ENCODE results near the gene FCER2. TPM values are rescaled to one million over a fixed set of nuclear protein-coding genes. Genes with fewer than 3 reads are reported as not detected.

The FCER2 gene
- total RNA-seq, 1 experiment from 2014 or later = 0.15 TPM

DNA sequence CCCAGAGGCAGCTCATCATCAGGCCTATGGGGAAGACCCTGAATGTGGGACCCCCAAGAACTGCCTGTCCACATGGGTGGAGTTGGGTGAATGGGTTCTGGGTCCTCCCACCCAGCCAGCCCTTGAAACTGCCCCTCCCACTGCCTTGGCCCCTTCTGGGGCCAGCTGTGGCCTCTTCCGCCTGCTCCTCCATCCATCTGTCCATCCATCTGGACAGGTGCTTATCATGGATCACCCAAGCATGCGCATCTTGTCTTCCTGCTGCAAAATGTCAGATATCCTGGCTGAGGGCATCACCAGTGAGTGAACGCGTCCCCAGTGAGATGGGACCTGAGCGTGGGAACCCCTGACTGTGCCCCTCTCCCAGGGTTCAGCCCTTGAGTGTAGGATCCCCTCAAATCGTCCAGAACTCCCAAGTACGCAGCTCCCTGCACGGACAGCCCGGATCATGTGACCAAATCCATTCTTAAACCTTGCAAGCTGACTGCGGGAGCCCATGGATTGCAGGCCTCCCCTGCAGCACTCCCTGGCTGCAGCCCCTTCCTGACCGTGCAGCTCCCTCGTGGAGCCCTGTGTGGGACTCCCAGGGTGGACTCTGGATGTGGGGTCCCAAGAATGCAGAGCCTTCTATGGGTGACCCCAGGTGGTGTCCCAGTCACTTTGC lies 63.0 kb downstream of the FCER2 start:
- TF ChIP-seq, protein P1, sequence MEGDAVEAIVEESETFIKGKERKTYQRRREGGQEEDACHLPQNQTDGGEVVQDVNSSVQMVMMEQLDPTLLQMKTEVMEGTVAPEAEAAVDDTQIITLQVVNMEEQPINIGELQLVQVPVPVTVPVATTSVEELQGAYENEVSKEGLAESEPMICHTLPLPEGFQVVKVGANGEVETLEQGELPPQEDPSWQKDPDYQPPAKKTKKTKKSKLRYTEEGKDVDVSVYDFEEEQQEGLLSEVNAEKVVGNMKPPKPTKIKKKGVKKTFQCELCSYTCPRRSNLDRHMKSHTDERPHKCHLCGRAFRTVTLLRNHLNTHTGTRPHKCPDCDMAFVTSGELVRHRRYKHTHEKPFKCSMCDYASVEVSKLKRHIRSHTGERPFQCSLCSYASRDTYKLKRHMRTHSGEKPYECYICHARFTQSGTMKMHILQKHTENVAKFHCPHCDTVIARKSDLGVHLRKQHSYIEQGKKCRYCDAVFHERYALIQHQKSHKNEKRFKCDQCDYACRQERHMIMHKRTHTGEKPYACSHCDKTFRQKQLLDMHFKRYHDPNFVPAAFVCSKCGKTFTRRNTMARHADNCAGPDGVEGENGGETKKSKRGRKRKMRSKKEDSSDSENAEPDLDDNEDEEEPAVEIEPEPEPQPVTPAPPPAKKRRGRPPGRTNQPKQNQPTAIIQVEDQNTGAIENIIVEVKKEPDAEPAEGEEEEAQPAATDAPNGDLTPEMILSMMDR (IDR thresholded peaks at IDR 0.05) = no peak
- TF ChIP-seq TCF7L2 (IDR thresholded peaks at IDR 0.05; ENCODE audit: low read depth, low read length) (no peak), POLR2AphosphoS5 (IDR thresholded peaks at IDR 0.05; ENCODE audit: low read depth, low read length) (no peak), REST (IDR thresholded peaks at IDR 0.05; ENCODE audit: insufficient read depth in 1 of 2, low read depth in 2 of 2, low read length in 1 of 2) (no peak), SIN3A (IDR thresholded peaks at IDR 0.05; ENCODE audit: borderline replicate concordance, insufficient read depth, low read depth, low read length) (no peak)
- in situ Hi-C loops (cut with HindIII; ENCODE audit: low pct_unique_long_range_greater_than_20kb, low sequenced_read_pairs) = no loop called here
- Histone ChIP-seq H3K36me3 (ENCODE audit: control insufficient read depth, insufficient read depth, low read length) (no peaks in the 10 kb centered on the region), H3K27ac (ENCODE audit: low read length) (no peak overlapping the region), H3K9me3 (ENCODE audit: control insufficient read depth, insufficient read depth, low read depth, low read length) (no peaks in the 10 kb centered on the region), H3K27me3 (ENCODE audit: control insufficient read depth, insufficient read depth, low read length) (no peaks in the 10 kb centered on the region), H3K4me1 (ENCODE audit: control insufficient read depth, insufficient read depth, low read length) (no peaks in the 10 kb centered on the region; the same call in 1 of the 2 replicates), H3K4me3 (ENCODE audit: low read depth in 2 of 2, low read length in 2 of 2) (no peak overlapping the region)
- no peak for ATAC-seq
- POLR2A ChIA-PET = interaction anchor here (0.6 kb wide), 1 partner anchor 18 kb away, joined by 3 read pairs; no protein-coding TSS in a partner anchor
- intact Hi-C loops (cut with micrococcal nuclease; ENCODE audit: unreplicated experiment) = no loop called here
- CTCF ChIA-PET = no interaction called here
- no TSS peak for BruUV-seq (replicated peaks)
- no peak for DNase-seq (ENCODE audit: low read depth, low spot score)

Other genes starting within 250 kb of the FCER2 start
- gene PEX11G, start 213.1 kb downstream of the FCER2 start, total RNA-seq (2021; ENCODE audit: unreplicated experiment) = 2.9 TPM
- 30.2 TPM for gene ZNF358, start 186.0 kb downstream of the FCER2 start, total RNA-seq (2021; ENCODE audit: unreplicated experiment)
- gene MCOLN1, start 179.5 kb downstream of the FCER2 start, total RNA-seq (2021; ENCODE audit: unreplicated experiment) = 28.0 TPM
- gene PNPLA6, start 166.4 kb downstream of the FCER2 start, total RNA-seq (2021; ENCODE audit: unreplicated experiment) = 176 TPM
- gene CAMSAP3, start 106.3 kb downstream of the FCER2 start, total RNA-seq (2021; ENCODE audit: unreplicated experiment) = 1.7 TPM
- gene XAB2, start 72.6 kb downstream of the FCER2 start, total RNA-seq (2021; ENCODE audit: unreplicated experiment) = 36.9 TPM
- gene PET100, start 72.3 kb downstream of the FCER2 start, total RNA-seq (2021; ENCODE audit: unreplicated experiment) = 109 TPM
- gene PCP2, start 68.4 kb downstream of the FCER2 start, total RNA-seq (2021; ENCODE audit: unreplicated experiment) = not detected
- 102 TPM for gene STXBP2, start 65.0 kb downstream of the FCER2 start, total RNA-seq (2021; ENCODE audit: unreplicated experiment)
- not detected for gene RETN, start 33.1 kb downstream of the FCER2 start, total RNA-seq (2021; ENCODE audit: unreplicated experiment)
- gene MCEMP1, start 25.0 kb downstream of the FCER2 start, total RNA-seq (2021; ENCODE audit: unreplicated experiment) = not detected
- gene TRAPPC5, start 21.3 kb downstream of the FCER2 start, total RNA-seq (2021; ENCODE audit: unreplicated experiment) = 101 TPM
- not detected for gene CLEC4G, start 30.0 kb upstream of the FCER2 start, total RNA-seq (2021; ENCODE audit: unreplicated experiment)
- not detected for gene CD209, start 45.4 kb upstream of the FCER2 start, total RNA-seq (2021; ENCODE audit: unreplicated experiment)
- not detected for gene CLEC4M, start 61.1 kb upstream of the FCER2 start, total RNA-seq (2021; ENCODE audit: unreplicated experiment)
- 6.4 TPM for gene EVI5L, start 128.1 kb upstream of the FCER2 start, total RNA-seq (2021; ENCODE audit: unreplicated experiment)
- 3.7 TPM for gene PRR36, start 172.3 kb upstream of the FCER2 start, total RNA-seq (2021; ENCODE audit: unreplicated experiment)
- gene LRRC8E, start 186.4 kb upstream of the FCER2 start, total RNA-seq (2021; ENCODE audit: unreplicated experiment) = 5.0 TPM
- 32.9 TPM for gene MAP2K7, start 201.7 kb upstream of the FCER2 start, total RNA-seq (2021; ENCODE audit: unreplicated experiment)
- gene TGFBR3L, start 212.7 kb upstream of the FCER2 start, total RNA-seq (2021; ENCODE audit: unreplicated experiment) = 12.5 TPM
- 63.0 TPM for gene SNAPC2, start 218.2 kb upstream of the FCER2 start, total RNA-seq (2021; ENCODE audit: unreplicated experiment)
- gene CTXN1, start 224.0 kb upstream of the FCER2 start, total RNA-seq (2021; ENCODE audit: unreplicated experiment) = 89.4 TPM
- gene TIMM44, start 241.5 kb upstream of the FCER2 start, total RNA-seq (2021; ENCODE audit: unreplicated experiment) = 105 TPM